Glutamatergic neuron (in vitro differentiated cells): ENCODE measurements around the gene LRRC8C. TPM values are rescaled to one million over a fixed set of nuclear protein-coding genes. Genes with fewer than 3 reads are reported as not detected.

ENCODE experiments used
- DNase-seq: peaks from one replicate; pipeline ENCODE4 v3.0.0; 2022
- H3K27ac Mint-ChIP-seq: one replicate; pipeline ENCODE4 v1.8.0; 2020; ENCODE audit warnings: mild to moderate bottlenecking, mixed read lengths, inconsistent platforms; ENCODE audit not compliant: unreplicated experiment
- H3K27me3 Mint-ChIP-seq: one replicate; pipeline ENCODE4 v1.8.0; 2020; ENCODE audit warnings: mild to moderate bottlenecking, moderate library complexity, mixed read lengths, inconsistent platforms; ENCODE audit not compliant: unreplicated experiment
- H3K36me3 Mint-ChIP-seq: one replicate; pipeline ENCODE4 v1.8.0; 2020; ENCODE audit warnings: mild to moderate bottlenecking, mixed read lengths, inconsistent platforms; ENCODE audit not compliant: unreplicated experiment
- H3K4me1 Mint-ChIP-seq: one replicate; pipeline ENCODE4 v1.8.0; 2020; ENCODE audit warnings: mild to moderate bottlenecking, low read depth, mixed read lengths, inconsistent platforms; ENCODE audit not compliant: unreplicated experiment
- H3K4me3 Mint-ChIP-seq: one replicate; pipeline ENCODE4 v1.8.0; 2020; ENCODE audit warnings: mild to moderate bottlenecking, mixed read lengths, inconsistent platforms; ENCODE audit not compliant: unreplicated experiment
- H3K9me3 Mint-ChIP-seq: one replicate; pipeline ENCODE4 v1.8.0; 2020; ENCODE audit warnings: mild to moderate bottlenecking, moderate library complexity, mixed read lengths, inconsistent platforms; ENCODE audit not compliant: unreplicated experiment
- total RNA-seq: library from RNA; stranded (reverse); fragmentation: NEBNext Ultra II Directional; extraction: Animal tissue kit (Norgen Biotek cat#: 25700); gene quantifications from one replicate; pipeline ENCODE4 v1.2.1, GENCODE V29; 2021; ENCODE audit not compliant: unreplicated experiment
- TF ChIP-seq, protein P1 (sequence below): fragments of 200-600 bp; sonication (generic); IDR thresholded peaks from one replicate; pipeline ENCODE4 v1.5.0; 2021; ENCODE audit not compliant: partially characterized antibody, unreplicated experiment

Gene LRRC8C
- total RNA-seq, 1 donor from 2014 or later = 2.6 TPM

GRCh38 chr1:89705901-89706699 lies 73.2 kb downstream of the LRRC8C start:
- Mint-ChIP-seq H3K9me3 (no peaks in the 10 kb centered on the region), H3K27me3 (peaks cover 2% of the 10 kb centered on the region), H3K4me1 (no peaks in the 10 kb centered on the region), H3K36me3 (no peaks in the 10 kb centered on the region), H3K27ac (no peak overlapping the region), H3K4me3 (no peak overlapping the region)
- TF ChIP-seq, protein P1, sequence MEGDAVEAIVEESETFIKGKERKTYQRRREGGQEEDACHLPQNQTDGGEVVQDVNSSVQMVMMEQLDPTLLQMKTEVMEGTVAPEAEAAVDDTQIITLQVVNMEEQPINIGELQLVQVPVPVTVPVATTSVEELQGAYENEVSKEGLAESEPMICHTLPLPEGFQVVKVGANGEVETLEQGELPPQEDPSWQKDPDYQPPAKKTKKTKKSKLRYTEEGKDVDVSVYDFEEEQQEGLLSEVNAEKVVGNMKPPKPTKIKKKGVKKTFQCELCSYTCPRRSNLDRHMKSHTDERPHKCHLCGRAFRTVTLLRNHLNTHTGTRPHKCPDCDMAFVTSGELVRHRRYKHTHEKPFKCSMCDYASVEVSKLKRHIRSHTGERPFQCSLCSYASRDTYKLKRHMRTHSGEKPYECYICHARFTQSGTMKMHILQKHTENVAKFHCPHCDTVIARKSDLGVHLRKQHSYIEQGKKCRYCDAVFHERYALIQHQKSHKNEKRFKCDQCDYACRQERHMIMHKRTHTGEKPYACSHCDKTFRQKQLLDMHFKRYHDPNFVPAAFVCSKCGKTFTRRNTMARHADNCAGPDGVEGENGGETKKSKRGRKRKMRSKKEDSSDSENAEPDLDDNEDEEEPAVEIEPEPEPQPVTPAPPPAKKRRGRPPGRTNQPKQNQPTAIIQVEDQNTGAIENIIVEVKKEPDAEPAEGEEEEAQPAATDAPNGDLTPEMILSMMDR = no peak
- no peak for DNase-seq

GRCh38 chr1:89706700-89707012 lies 73.7 kb downstream of the LRRC8C start:
- TF ChIP-seq, protein P1 = no peak
- DNase-seq = no peak
- no peak overlapping the region for H3K4me3 Mint-ChIP-seq

DNA sequence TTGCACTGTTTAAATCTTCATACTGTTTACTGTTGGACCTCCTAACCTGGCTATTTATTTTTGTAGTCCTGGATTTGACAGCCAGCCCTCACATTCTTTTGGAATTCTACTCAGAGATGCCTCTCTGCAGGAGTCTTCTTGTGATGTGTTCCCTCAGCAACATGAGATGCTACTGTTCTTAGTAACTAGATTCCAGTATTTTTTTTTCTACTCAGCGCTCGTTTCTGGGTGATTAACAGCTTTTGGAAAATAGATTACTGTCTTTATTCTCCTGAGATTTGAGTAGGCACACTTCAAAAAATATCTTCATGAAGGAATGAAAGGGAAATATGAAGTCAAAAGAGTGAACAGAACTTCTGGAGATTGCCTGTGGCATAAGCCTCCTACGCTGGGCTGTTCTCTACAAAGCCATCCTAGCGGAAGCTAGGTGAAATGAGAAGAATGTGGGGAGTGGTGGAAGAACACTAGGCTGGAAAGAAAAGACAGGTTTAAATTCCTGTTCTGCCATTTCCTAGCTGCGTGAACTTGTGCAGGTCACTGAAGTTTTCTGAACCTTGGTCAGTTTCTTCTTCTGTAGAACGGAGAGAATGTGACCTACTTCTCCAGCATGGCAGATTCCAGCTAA lies 75.9 kb downstream of the LRRC8C start:
- Mint-ChIP-seq H3K36me3 (no peaks in the 10 kb centered on the region), H3K4me3 (no peak overlapping the region), H3K27me3 (no peaks in the 10 kb centered on the region)

More at GRCh38 chr1:89706700-89707012, 73.7 kb downstream of the LRRC8C start:
- H3K4me1 Mint-ChIP-seq = no peaks in the 10 kb centered on the region
- no peaks in the 10 kb centered on the region for H3K36me3 Mint-ChIP-seq
- no peak overlapping the region for H3K27ac Mint-ChIP-seq
- peaks cover 2% of the 10 kb centered on the region for H3K27me3 Mint-ChIP-seq
- H3K9me3 Mint-ChIP-seq = no peaks in the 10 kb centered on the region

DNA sequence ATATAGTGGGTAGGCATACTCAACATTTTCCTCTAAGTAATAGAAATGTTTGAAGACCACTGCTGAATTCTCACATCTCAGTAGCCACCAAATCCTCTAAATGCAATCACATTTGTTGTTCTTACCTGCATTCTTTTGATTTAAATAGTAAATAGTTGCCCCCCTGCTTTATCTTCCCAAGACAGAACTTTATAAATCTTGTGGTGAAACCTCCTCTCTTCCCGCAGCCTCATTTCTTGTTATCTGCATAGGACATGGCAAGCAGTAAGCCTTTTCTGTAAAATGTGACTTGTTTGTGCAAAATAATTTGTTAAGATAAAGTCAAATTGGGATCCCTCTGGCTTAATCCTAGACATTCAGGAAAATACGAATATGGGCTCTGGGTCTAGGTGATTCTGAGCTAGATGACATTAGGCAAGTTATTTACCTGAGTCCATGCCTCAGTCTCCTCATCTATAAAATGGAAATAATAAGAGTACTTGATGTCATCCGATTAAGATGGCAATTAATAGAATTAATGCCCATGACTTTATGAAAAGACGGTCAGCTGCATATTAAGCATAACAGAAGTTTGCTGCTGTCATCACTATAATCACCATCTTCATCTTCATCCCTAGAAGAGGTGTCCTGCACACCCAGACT lies 77.7 kb downstream of the LRRC8C start:
- H3K4me1 Mint-ChIP-seq = no peaks in the 10 kb centered on the region

More for the DNA sequence above, 75.9 kb downstream of the LRRC8C start:
- TF ChIP-seq, protein P1 = no peak
- no peaks in the 10 kb centered on the region for H3K4me1 Mint-ChIP-seq
- no peak overlapping the region for H3K27ac Mint-ChIP-seq
- H3K9me3 Mint-ChIP-seq = no peaks in the 10 kb centered on the region
- no peak for DNase-seq

More for the DNA sequence above, 77.7 kb downstream of the LRRC8C start:
- Mint-ChIP-seq H3K4me3 (no peak overlapping the region), H3K36me3 (no peaks in the 10 kb centered on the region), H3K27ac (no peak overlapping the region), H3K9me3 (no peaks in the 10 kb centered on the region), H3K27me3 (no peaks in the 10 kb centered on the region)
- TF ChIP-seq, protein P1 = no peak
- no peak for DNase-seq
